ENCODE data around the gene OPRM1.

DNA sequence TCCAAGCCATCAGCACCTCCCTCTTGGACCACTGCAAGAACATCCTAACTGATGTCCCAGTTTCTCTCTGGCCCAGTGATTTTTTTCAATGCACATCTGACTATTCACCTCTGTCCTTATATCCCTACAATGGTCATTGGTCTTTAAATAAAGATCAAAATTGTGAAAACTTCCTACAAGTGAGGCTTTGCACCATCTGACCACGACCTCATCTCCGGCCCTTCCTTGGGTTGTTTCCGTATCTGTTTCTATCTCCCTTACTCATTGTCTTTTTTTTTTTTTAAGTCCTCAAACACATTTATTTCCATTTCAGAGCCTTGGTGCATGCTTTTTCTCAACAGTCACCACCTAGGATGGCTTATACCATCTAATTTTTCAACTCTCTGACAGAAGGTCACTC, 229.4 kb downstream of the OPRM1 start:
- TF ChIP-seq, protein P1, sequence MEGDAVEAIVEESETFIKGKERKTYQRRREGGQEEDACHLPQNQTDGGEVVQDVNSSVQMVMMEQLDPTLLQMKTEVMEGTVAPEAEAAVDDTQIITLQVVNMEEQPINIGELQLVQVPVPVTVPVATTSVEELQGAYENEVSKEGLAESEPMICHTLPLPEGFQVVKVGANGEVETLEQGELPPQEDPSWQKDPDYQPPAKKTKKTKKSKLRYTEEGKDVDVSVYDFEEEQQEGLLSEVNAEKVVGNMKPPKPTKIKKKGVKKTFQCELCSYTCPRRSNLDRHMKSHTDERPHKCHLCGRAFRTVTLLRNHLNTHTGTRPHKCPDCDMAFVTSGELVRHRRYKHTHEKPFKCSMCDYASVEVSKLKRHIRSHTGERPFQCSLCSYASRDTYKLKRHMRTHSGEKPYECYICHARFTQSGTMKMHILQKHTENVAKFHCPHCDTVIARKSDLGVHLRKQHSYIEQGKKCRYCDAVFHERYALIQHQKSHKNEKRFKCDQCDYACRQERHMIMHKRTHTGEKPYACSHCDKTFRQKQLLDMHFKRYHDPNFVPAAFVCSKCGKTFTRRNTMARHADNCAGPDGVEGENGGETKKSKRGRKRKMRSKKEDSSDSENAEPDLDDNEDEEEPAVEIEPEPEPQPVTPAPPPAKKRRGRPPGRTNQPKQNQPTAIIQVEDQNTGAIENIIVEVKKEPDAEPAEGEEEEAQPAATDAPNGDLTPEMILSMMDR (optimal IDR thresholded peaks at IDR 0.05 in 1 of 3, IDR thresholded peaks at IDR 0.05 in 1 of 3, conservative IDR thresholded peaks at IDR 0.05 in 1 of 3; ENCODE audit: extremely low read depth in 1 of 3, insufficient read depth in 2 of 3, low read length in 3 of 3) = no peak
- TF ChIP-seq EZH2 (IDR thresholded peaks at IDR 0.05; ENCODE audit: low read length) = no peak
